DOHH2 (cell line): ENCODE results near the gene JOSD2.

Experiments
- EZH2phosphoT487 ChIP-seq: fragments of 200-600 bp; sonication (generic); IDR thresholded peaks from 2 replicates; pipeline ENCODE4 v1.6.1; 2017; ENCODE audit warnings: borderline replicate concordance, mild to moderate bottlenecking, antibody characterized with exemption, low read length, moderate library complexity, mixed read lengths
- TF ChIP-seq, protein P1 (sequence below): fragments of 200-600 bp; sonication (generic); IDR thresholded peaks from one replicate; pipeline ENCODE4 v1.5.1; 2014; ENCODE audit warnings: antibody characterized with exemption, mild to moderate bottlenecking, low read depth, low read length; ENCODE audit not compliant: poor library complexity, severe bottlenecking

- TF ChIP-seq, protein P1, sequence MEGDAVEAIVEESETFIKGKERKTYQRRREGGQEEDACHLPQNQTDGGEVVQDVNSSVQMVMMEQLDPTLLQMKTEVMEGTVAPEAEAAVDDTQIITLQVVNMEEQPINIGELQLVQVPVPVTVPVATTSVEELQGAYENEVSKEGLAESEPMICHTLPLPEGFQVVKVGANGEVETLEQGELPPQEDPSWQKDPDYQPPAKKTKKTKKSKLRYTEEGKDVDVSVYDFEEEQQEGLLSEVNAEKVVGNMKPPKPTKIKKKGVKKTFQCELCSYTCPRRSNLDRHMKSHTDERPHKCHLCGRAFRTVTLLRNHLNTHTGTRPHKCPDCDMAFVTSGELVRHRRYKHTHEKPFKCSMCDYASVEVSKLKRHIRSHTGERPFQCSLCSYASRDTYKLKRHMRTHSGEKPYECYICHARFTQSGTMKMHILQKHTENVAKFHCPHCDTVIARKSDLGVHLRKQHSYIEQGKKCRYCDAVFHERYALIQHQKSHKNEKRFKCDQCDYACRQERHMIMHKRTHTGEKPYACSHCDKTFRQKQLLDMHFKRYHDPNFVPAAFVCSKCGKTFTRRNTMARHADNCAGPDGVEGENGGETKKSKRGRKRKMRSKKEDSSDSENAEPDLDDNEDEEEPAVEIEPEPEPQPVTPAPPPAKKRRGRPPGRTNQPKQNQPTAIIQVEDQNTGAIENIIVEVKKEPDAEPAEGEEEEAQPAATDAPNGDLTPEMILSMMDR, result peak; percentile 30
- TF ChIP-seq EZH2phosphoT487, result no peak
These were observed 44.8 kb downstream of the JOSD2 start for GRCh38 chr19:50465986-50466705.
